Measurements from ENCODE around the gene KLHDC9.

KLHDC9 gene

GRCh38 chr1:161132410-161133219, 34.5 kb downstream of the KLHDC9 start, which contains the start of gene DEDD:
TSS of gene DEDD (minus strand) at chr1:161132667. CDS start at chr1:161124462, 8,205 bp downstream.
- DNase-seq: peak; percentile 81 to 89 (median 88)

DNA sequence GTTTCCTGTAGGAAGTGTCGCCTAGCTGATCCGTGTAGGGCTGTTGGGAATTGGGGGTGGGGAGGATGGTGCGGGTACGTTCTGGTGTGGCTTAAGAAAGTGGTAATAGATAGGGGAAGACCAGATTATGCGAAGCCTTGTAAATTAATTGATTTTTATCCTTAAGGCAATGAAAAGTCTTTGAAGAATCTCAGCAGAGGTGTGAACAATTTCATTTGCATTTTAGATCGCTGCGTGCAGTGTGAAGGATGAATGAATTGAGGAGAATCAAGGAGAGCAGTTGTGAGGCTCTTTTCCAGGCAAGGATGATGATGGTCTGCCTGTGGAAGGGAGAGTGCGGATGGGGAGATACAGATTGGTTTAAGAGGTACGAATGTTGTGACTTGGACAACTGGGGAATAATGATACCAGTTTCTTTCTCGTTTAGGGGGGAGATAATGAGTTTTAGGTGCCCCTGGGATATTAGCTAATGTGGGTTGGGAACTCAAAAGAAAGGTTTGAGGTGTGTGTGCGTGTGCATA, 35.1 kb downstream of the KLHDC9 start:
- no peak for DNase-seq

DNA sequence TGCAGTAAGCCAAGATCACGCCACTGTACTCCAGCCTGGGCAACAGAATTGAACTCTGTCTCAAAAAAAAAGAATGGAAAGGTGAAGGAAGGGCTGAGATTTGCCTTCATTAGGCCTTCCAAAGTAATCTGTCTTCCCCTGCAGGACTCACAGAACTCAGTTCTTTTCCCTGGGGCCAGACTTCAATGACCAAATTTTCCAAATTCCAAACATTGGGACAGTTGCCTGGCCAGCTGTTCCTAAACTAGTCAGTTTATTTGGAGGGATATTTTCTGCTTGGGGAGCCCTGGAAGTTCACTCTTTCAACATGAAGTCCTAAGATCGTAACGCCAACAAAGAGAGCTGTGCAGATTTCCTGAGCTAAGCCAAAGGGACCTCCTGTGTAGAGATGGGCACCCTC, 39.7 kb downstream of the KLHDC9 start:
- no peak for DNase-seq

DNA sequence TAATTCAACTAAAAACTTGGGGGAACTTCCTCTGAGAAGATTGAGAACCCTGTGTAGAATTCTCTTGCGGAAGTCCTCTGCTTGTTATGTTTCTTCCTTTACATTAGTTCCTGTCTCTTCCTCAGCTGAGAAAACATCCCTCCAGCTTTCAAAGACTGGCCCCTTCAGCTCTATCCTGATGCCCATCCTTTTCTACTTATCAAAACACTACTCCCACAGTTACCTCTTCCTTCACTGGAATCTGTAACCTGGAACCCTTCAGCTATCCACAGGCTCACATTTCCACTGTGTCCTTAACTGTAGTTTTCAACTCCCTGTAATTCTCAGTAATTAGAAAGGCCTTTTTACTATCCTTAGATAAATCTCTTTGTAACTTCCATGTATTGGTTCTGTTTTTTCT, 40.3 kb downstream of the KLHDC9 start:
- DNase-seq: no peak

GRCh38 chr1:161139766-161140165, 41.6 kb downstream of the KLHDC9 start:
- peak in 4 of 6 experiments; percentile 25 to 51 (median 43) for DNase-seq

- no peak for DNase-seq
Observed at GRCh38 chr1:161140755-161141400, 42.7 kb downstream of the KLHDC9 start.

- DNase-seq: no peak
Observed at GRCh38 chr1:161145832-161146231, 47.7 kb downstream of the KLHDC9 start.
